ENCODE results near the gene RPL18. TPM values are rescaled to one million over a fixed set of nuclear protein-coding genes. Genes with fewer than 3 reads are reported as not detected.
"Not testable (repeated sequence)": the region's sequence is repeated elsewhere in the genome, so short reads cannot be mapped to it uniquely, and the experiment has no call there.

RPL18 gene
- total RNA-seq, 1 donor from 2014 or later = 997 TPM

GRCh38 chr19:48663667-48664066 is 44.7 kb upstream of the RPL18 start:
- intact Hi-C loops (cut with DNase I) = no loop called here
- no peak for TF ChIP-seq CTCF (IDR thresholded peaks at IDR 0.05)
- H3K27ac ChIP-seq = no peak overlapping the region
- DNase-seq (no peak), ATAC-seq (no peak)
- H3K4me1 ChIP-seq = peaks cover 13% of the 10 kb centered on the region
- H3K9me3 ChIP-seq = no peaks in the 10 kb centered on the region
- H3K27me3 ChIP-seq (ENCODE audit: low read depth) = no peaks in the 10 kb centered on the region
- H3K36me3 ChIP-seq = no peaks in the 10 kb centered on the region
- no peak overlapping the region for H3K4me3 ChIP-seq

- intact Hi-C loops (cut with DNase I) = no loop called here
- TF ChIP-seq CTCF (IDR thresholded peaks at IDR 0.05) = no peak
- H3K27me3 ChIP-seq (ENCODE audit: low read depth) = no peaks in the 10 kb centered on the region
- H3K27ac ChIP-seq = peak overlapping the region; percentile 61
- ATAC-seq = no peak
- peaks cover 13% of the 10 kb centered on the region for H3K4me1 ChIP-seq
- no peaks in the 10 kb centered on the region for H3K36me3 ChIP-seq
- H3K4me3 ChIP-seq = no peak overlapping the region
- no peaks in the 10 kb centered on the region for H3K9me3 ChIP-seq
- DNase-seq = no peak
Measured at GRCh38 chr19:48661711-48662090, 42.7 kb upstream of the RPL18 start.

- peak; percentile 90 for DNase-seq
- H3K9me3 ChIP-seq = no peaks in the 10 kb centered on the region
- H3K27ac ChIP-seq = peak overlapping the region; percentile 61
- peaks cover 13% of the 10 kb centered on the region for H3K4me1 ChIP-seq
- no peak for TF ChIP-seq CTCF (IDR thresholded peaks at IDR 0.05)
- no peaks in the 10 kb centered on the region for H3K27me3 ChIP-seq (ENCODE audit: low read depth)
- intact Hi-C loops (cut with DNase I) = no loop called here
- H3K36me3 ChIP-seq = no peaks in the 10 kb centered on the region
- peak overlapping the region; percentile 10 for H3K4me3 ChIP-seq
- peak; percentile 91 to 94 for ATAC-seq
Measured at GRCh38 chr19:48660852-48661710, 42.1 kb upstream of the RPL18 start.

GRCh38 chr19:48659768-48660167 is 40.8 kb upstream of the RPL18 start:
- Histone ChIP-seq H3K36me3 (no peaks in the 10 kb centered on the region), H3K4me1 (peaks cover 13% of the 10 kb centered on the region), H3K4me3 (no peak overlapping the region), H3K9me3 (no peaks in the 10 kb centered on the region), H3K27ac (no peak overlapping the region), H3K27me3 (ENCODE audit: low read depth) (no peaks in the 10 kb centered on the region)
- no peak for TF ChIP-seq CTCF (IDR thresholded peaks at IDR 0.05)
- ATAC-seq (peak; percentile 76 to 89), DNase-seq (peak; percentile 57)
- intact Hi-C loops (cut with DNase I) = no loop called here

GRCh38 chr19:48658483-48658882 is 39.5 kb upstream of the RPL18 start:
- no peak for TF ChIP-seq CTCF (IDR thresholded peaks at IDR 0.05)
- no peak for DNase-seq
- ATAC-seq = no peak
- H3K27ac ChIP-seq = no peak overlapping the region
- peaks cover 13% of the 10 kb centered on the region for H3K4me1 ChIP-seq
- H3K4me3 ChIP-seq = no peak overlapping the region
- H3K27me3 ChIP-seq (ENCODE audit: low read depth) = no peaks in the 10 kb centered on the region
- no peaks in the 10 kb centered on the region for H3K36me3 ChIP-seq
- intact Hi-C loops (cut with DNase I) = no loop called here
- no peaks in the 10 kb centered on the region for H3K9me3 ChIP-seq

- H3K36me3 ChIP-seq; H3K4me3 ChIP-seq; intact Hi-C loops (cut with DNase I); H3K27ac ChIP-seq; H3K27me3 ChIP-seq (ENCODE audit: low read depth); ATAC-seq; H3K9me3 ChIP-seq; DNase-seq: not testable (repeated sequence)
- H3K4me1 ChIP-seq = peaks cover 13% of the 10 kb centered on the region
Measured at GRCh38 chr19:48657828-48658227, 38.9 kb upstream of the RPL18 start.

All from lower lobe of right lung (tissue), 2 donors.